Astrocyte of the spinal cord (primary cell): ENCODE data around the gene IFITM2.
"Not testable (repeated sequence)": the region's sequence is repeated elsewhere in the genome, so short reads cannot be mapped to it uniquely, and the experiment has no call there.

ENCODE experiments used
- DNase-seq: peaks from one replicate; pipeline ENCODE4 v3.0.0; 2011; ENCODE audit warnings: low read depth, low spot score
- H3K4me3 ChIP-seq: 2 replicates; pipeline ENCODE4 v1.5.1; 2011; ENCODE audit warnings: low read depth, mild to moderate bottlenecking, low read length, moderate library complexity
- CTCF ChIP-seq: IDR thresholded peaks from 2 replicates; pipeline ENCODE4 v1.5.1; 2012; ENCODE audit warnings: low read depth, mild to moderate bottlenecking, low read length, inconsistent platforms
- in situ Hi-C: cut with HindIII; loops from 2 replicates; pipeline ENCODE4 v1.10.0; 2017; ENCODE audit warnings: low sequenced_read_pairs

IFITM2 gene

DNA sequence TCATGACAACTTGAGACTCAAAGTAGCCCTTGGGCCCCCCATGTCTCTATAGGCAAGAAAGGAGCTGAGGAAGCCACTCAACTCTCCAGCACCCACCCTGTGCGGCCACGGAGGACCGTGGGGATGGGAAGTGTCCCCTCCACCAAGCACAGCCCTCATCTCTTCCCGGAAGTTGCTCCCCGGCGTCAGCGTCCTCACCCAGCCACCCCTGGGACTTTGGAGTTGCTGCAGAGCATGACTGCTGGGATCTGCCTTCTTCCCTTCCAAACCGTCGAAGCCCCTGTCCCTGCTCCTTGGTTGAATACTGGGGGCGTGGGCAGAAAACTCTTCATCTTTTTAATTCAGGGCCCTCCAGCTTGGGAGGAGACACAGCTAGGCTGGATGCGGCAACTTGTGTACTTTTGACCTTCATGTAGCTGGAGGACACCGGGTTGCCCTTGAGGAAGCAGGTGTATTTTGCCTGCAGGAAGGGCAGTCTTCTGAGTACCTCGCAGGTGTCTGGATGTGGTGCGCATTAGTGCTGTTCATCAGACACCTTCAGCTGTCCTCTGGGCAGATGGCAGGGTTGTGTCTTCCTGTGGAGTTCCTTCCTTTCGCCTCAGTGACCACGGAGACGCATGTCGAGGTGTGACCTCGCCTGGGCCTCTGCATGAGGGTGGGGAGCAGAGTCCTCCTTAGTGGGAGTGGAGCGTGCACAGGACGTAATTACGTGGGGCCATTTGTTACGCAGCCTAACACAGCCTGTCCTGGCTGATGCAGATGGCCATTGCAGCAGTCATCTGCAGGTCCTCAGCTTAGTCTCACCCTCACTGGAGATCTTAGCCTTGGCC, 25.2 kb downstream of the IFITM2 start:
- no peak overlapping the region for H3K4me3 ChIP-seq
- no peak for TF ChIP-seq CTCF
- DNase-seq = no peak
- in situ Hi-C loops = no loop called here

GRCh38 chr11:333616-334263, 26.1 kb downstream of the IFITM2 start:
- H3K4me3 ChIP-seq, in situ Hi-C loops, DNase-seq: not testable (repeated sequence)

DNA sequence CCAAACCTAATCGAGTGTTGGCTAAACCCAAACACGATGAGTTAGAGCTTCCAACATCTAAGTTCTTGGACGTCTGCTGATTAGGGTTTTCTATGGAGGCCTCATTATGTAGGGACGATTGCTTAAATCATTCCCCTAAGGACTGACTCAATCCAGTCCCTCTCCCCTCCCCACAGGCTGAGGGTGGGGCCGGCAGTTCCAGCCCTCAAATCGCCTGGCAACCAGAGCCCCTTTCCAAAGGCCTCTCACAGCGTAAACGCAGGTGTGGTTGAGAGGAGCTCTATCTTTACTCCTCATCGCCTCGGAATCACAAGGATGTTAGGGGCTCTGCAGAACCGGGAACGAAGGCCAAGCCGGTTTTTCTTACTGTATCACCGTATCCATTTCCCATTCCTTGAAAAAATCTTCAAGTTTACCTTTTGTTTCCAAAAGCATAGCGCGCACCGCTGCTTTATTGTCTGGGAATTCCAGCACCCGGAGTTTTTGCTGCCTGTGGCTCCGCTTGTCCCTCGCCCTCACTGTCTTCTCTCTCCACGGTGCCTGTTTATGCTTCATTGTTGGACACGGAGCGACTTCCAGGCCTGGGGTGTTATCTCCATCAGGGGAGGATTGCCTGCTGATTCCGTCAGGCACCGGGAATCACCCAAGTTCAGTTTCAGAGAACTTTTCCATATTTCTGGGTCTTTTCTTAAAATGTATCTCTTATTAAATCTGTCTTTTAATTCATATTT, 26.8 kb downstream of the IFITM2 start:
- in situ Hi-C loops = no loop called here
- TF ChIP-seq CTCF = no peak
- DNase-seq = no peak
- no peak overlapping the region for H3K4me3 ChIP-seq

DNA sequence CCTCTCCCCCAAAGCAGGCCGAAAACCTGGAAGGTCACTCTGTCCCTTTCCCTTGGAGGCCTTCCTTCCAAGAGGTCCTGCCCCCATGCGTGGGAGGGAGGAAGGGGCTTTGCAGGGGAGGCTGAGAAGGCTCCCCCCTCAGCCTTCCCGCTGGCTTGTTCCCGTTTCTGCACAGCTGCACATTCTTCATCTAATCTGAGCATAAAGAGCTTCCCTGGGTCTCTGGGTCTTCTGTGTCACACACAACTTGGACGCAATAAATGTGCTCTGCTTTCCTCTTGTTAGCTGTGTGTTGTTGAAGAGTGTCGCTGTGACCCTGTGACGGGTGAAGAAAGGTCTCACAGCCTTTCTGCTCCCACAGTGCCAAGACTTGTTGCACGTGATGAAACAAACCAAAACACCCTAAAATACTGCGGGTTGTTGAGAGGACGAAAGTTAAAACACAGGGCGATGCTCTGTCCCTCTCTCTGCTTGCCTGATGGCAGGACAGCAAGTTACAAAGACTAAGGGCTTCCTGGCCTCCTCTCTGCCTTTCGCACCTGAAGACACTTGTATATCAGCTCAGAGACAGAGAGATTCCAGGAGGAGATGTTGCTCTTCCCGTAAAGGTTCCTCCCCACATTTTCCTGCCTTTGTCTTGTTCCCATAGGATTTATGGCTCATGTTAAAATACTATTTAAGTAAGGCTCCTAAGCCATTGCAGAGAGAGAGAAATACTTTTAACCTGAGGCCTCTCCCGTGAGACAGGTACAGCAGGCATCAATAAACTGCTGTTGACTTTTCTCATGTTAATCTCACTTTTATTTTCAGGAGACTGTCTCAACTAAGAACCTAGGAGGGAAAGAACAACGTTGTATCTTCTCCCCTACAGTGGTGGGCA, 28.4 kb downstream of the IFITM2 start:
- in situ Hi-C loops = no loop called here
- no peak overlapping the region for H3K4me3 ChIP-seq
- TF ChIP-seq CTCF = no peak

GRCh38 chr11:336659-337198, 29.1 kb downstream of the IFITM2 start:
- no peak overlapping the region for H3K4me3 ChIP-seq
- in situ Hi-C loops = no loop called here
- no peak for DNase-seq
- no peak for TF ChIP-seq CTCF

More for the DNA sequence above, 28.4 kb downstream of the IFITM2 start:
- DNase-seq = peak; percentile 55

- in situ Hi-C loops = no loop called here
- no peak for TF ChIP-seq CTCF
- DNase-seq = no peak
- no peak overlapping the region for H3K4me3 ChIP-seq
These were observed 30.1 kb downstream of the IFITM2 start for GRCh38 chr11:337711-338110.
